Measurements from ENCODE around the gene ZNF205.
"Not testable (repeated sequence)": the region's sequence is repeated elsewhere in the genome, so short reads cannot be mapped to it uniquely, and the experiment has no call there.

Gene ZNF205

DNA sequence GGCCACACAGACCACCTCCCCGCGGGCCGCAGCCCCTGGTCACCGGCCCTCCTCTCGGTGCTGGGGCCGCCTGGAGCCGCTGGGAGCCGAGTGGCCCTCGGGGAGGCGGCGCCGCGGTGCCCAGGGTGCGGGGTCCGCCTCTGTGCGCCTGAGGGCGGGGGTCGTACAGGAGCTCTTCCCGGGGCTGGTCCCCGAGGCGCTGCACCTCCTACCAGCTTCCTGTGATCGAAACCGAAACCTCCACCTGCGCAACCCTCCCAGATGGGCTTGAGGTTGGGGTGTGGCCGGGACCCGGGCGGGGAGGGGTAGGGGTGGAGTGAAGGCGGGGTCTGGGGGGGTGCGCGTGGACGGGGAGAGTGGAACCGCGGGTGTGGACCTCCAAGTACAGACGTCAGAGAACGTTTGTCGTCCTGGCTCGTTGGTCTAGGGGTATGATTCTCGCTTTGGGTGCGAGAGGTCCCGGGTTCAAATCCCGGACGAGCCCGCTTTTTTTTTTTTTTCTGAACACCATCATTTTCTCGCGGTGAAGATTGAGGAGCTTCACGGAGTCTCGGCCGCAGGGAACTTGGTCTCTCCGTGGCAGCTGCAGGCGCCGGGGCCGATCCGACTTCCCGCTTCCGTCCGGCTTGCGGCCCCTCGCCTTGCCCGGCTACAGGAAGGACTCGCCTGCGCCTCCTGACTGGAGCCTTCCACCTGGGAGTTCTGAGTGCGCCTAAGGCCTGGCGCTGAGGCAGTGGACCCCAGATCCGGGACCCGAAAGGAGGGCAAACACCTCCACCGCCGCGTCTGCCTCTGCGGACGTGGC is 46.3 kb downstream of the ZNF205 start:
- H3K27ac ChIP-seq, result peak overlapping the region; percentile 36; the same call in 1 of the 2 replicates
- TF ChIP-seq, protein P1, sequence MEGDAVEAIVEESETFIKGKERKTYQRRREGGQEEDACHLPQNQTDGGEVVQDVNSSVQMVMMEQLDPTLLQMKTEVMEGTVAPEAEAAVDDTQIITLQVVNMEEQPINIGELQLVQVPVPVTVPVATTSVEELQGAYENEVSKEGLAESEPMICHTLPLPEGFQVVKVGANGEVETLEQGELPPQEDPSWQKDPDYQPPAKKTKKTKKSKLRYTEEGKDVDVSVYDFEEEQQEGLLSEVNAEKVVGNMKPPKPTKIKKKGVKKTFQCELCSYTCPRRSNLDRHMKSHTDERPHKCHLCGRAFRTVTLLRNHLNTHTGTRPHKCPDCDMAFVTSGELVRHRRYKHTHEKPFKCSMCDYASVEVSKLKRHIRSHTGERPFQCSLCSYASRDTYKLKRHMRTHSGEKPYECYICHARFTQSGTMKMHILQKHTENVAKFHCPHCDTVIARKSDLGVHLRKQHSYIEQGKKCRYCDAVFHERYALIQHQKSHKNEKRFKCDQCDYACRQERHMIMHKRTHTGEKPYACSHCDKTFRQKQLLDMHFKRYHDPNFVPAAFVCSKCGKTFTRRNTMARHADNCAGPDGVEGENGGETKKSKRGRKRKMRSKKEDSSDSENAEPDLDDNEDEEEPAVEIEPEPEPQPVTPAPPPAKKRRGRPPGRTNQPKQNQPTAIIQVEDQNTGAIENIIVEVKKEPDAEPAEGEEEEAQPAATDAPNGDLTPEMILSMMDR (conservative IDR thresholded peaks at IDR 0.05), result no peak

DNA sequence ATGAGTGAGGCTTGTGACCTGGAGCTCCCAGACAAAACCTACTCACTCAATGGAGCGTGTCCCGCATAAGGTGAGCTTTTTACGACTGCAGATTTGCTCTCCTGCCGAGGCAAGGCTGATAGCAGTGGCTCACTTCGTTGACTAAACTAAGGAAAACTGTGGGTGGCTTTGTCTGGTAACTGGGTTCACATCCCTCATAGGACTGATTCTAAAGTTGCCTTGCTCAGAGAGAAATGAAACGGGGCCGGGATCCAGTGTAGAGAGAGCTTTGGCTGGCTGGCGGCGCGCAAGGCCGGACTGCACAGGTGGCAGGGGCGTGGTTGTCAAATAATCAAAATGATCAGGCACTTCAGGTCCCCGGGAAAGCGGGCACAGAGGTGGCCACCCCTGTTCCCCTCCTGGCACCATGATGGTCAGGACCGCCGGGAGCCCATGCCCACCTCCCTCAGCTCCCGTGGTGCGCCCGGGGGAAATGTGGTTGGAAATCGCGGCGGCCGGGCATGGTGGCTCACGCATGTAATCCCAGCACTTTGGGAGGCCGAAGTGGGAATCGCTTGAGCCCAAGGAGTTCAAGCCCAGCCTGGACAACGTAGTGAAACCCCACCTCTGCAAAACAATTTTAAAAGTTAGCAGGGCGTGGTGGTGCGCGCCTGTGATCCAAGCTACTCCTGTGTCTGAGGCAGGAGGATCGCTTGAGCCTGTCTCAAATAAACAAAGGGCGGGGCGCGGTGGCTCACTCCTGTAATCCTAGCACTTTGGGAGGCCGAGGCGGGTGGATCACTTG is 49.0 kb downstream of the ZNF205 start:
- H3K27ac ChIP-seq, result no peak overlapping the region
- TF ChIP-seq, protein P1 (conservative IDR thresholded peaks at IDR 0.05), result no peak

DNA sequence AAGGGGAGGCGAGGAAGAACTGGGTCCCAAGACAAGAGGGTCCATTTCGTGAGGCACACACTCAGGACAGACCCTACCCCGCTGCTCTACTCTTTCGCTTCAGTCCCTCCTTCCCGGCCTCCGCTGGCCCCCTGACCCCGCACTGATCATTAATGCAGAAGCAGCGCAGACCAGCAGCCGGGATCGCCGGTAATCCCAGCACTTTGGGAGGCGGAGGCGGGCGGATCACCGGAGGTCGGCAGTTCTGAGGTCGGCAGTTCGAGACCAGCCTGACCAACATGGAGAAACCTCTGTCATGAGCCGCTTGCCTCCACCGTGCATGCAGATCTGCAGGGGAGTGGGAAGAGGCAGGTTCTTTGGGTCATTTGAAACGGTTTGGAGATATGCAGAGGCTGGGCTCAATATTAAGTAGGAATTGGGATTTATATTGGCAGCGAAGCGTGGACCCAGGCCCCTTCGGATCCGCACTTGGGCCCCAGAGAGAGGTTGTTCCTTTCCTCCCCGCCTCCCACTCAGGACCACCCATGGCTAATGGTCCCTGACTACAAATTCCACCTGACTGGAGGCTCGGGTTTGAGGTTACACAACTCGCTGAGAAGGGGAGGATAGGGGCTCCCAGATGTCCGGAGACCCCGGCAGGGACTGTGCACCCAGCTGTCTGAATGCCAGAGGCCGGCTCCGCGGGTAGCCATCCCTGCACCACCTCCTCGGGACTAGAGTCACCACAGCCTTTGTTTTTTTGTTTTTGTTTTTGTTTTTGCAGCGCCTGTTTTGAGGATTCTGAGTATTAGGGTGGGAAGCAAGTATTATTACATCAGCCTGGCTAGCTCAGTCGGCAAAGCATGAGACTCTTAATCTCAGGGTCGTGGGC is 52.0 kb downstream of the ZNF205 start:
- no peak overlapping the region for H3K27ac ChIP-seq
- TF ChIP-seq, protein P1 (conservative IDR thresholded peaks at IDR 0.05), result no peak

DNA sequence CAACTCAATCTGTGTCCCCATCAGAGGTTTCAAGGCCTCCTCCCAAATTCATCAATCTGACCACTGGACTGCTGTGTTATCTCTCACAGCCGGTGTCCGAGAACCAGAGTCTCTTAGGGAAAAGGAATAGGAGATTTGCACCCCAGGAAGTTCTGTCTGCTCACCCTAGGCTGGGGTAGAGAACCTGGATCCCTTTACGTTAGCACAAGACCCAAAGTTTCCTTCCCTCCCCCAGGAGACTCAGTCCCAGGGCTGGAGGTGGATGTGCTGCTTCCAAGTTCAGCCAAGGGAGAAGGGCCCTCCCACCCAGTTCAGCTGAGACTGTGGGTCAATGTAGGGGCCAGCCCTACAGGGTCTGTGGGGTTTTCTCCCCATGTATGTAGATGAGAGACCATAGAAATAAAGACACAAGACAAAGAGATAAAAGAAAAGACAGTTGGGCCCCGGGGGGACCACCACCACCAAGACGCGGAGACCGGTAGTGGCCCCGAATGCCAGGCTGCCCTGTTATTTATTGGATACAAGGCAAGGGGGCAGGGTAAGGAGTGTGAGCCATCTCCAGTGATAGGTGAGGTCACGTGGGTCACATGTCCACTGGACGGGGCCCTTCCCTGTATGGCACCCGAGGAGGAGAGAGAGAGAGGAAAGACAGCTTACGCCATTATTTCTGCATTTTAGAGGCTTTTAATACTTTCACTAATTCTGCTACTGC is 52.9 kb downstream of the ZNF205 start:
- TF ChIP-seq, protein P1 (conservative IDR thresholded peaks at IDR 0.05), result no peak
- no peak overlapping the region for H3K27ac ChIP-seq

DNA sequence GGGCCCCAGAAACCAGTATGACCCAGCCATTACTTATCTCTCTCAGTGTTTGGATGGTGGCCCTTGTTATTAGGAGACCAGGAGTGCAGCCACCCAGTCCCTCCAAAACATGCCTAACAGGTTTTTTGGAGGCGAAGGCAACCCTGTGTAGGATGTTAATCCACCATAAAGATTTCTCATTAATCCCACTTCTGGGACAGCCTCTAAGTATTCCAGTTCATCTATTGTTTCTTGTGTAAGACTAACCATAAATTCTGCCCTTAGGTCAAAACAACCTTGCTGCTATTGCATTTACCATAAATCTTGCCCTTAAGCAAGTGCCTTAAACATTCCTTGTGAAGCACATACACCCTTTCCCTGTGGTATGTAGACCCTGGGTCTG is 54.1 kb downstream of the ZNF205 start:
- TF ChIP-seq, protein P1 (conservative IDR thresholded peaks at IDR 0.05), result no peak

DNA sequence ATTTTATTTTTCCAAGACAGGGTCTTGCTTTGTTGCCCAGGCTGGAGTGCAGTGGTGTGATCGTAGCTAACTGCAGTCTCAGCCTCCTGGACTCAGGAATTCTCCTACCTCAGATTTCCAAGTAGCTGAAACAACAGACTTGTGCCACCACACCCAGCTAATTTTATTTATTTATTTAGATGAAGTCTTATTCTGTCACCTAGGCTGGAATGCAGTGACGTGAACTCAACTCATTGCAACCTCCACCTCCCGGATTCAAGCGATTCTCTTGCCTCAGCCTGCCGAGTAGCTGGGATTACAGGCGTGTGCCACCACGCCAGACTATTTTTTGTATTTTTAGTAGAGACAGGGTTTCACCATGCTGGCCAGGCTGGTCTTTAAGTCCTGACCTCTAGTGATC is 56.3 kb downstream of the ZNF205 start:
- H3K27ac ChIP-seq, result not testable (repeated sequence)

More for the DNA sequence above, 54.1 kb downstream of the ZNF205 start:
- H3K27ac ChIP-seq, result no peak overlapping the region
